ENCODE results near the gene RNF6.

The RNF6 gene

GRCh38 chr13:26200811-26201210 lies 21.3 kb downstream of the RNF6 start:
- H3K27me3 ChIP-seq (ENCODE audit: control insufficient read depth, insufficient read depth, low read length) = no peaks in the 10 kb centered on the region
- H3K4me1 ChIP-seq (ENCODE audit: control insufficient read depth, insufficient read depth, low read length) = no peaks in the 10 kb centered on the region
- no peak overlapping the region for H3K27ac ChIP-seq (ENCODE audit: low read length)
- no peaks in the 10 kb centered on the region for H3K36me3 ChIP-seq (ENCODE audit: control insufficient read depth, insufficient read depth, low read length)
- H3K4me3 ChIP-seq (ENCODE audit: low read length) = no peak overlapping the region
- no peak for DNase-seq (ENCODE audit: low read depth, low spot score)
- H3K9me3 ChIP-seq (ENCODE audit: control insufficient read depth, insufficient read depth, low read length) = no peaks in the 10 kb centered on the region

- H3K4me1 ChIP-seq (ENCODE audit: control insufficient read depth, insufficient read depth, low read length) = no peaks in the 10 kb centered on the region
- no peaks in the 10 kb centered on the region for H3K9me3 ChIP-seq (ENCODE audit: control insufficient read depth, insufficient read depth, low read length)
- H3K27me3 ChIP-seq (ENCODE audit: control insufficient read depth, insufficient read depth, low read length) = no peaks in the 10 kb centered on the region
- H3K4me3 ChIP-seq (ENCODE audit: low read length) = no peak overlapping the region
- DNase-seq (ENCODE audit: low read depth, low spot score) = no peak
- H3K27ac ChIP-seq (ENCODE audit: low read length) = no peak overlapping the region
- no peaks in the 10 kb centered on the region for H3K36me3 ChIP-seq (ENCODE audit: control insufficient read depth, insufficient read depth, low read length)
These were observed 24.0 kb downstream of the RNF6 start for GRCh38 chr13:26198116-26198515.

- Histone ChIP-seq H3K9me3 (ENCODE audit: control insufficient read depth, insufficient read depth, low read length) (no peaks in the 10 kb centered on the region), H3K4me3 (ENCODE audit: low read length) (no peak overlapping the region), H3K4me1 (ENCODE audit: control insufficient read depth, insufficient read depth, low read length) (no peaks in the 10 kb centered on the region), H3K36me3 (ENCODE audit: control insufficient read depth, insufficient read depth, low read length) (no peaks in the 10 kb centered on the region), H3K27ac (ENCODE audit: low read length) (no peak overlapping the region), H3K27me3 (ENCODE audit: control insufficient read depth, insufficient read depth, low read length) (no peaks in the 10 kb centered on the region)
- no peak for DNase-seq (ENCODE audit: low read depth, low spot score)
These were observed 24.8 kb downstream of the RNF6 start for GRCh38 chr13:26197298-26197697.

- WGBS (ENCODE audit: insufficient coverage, insufficient read length) = no CpG with 5 or more reads among the region's 22 CpGs
- Histone ChIP-seq H3K36me3 (ENCODE audit: control insufficient read depth, insufficient read depth, low read length) (no peaks in the 10 kb centered on the region), H3K27ac (ENCODE audit: low read length) (no peak overlapping the region), H3K4me1 (ENCODE audit: control insufficient read depth, insufficient read depth, low read length) (peaks cover 2% of the 10 kb centered on the region; the same call in 1 of the 2 replicates), H3K9me3 (ENCODE audit: control insufficient read depth, insufficient read depth, low read length) (no peaks in the 10 kb centered on the region), H3K27me3 (ENCODE audit: control insufficient read depth, insufficient read depth, low read length) (no peaks in the 10 kb centered on the region), H3K4me3 (ENCODE audit: low read length) (0 out of 2 replicates have a peak overlapping the region, but pooled peaks have one; percentile 22)
- DNase-seq (ENCODE audit: low read depth, low spot score) = no peak
These were observed 35.1 kb downstream of the RNF6 start for GRCh38 chr13:26186995-26187394.

DNA sequence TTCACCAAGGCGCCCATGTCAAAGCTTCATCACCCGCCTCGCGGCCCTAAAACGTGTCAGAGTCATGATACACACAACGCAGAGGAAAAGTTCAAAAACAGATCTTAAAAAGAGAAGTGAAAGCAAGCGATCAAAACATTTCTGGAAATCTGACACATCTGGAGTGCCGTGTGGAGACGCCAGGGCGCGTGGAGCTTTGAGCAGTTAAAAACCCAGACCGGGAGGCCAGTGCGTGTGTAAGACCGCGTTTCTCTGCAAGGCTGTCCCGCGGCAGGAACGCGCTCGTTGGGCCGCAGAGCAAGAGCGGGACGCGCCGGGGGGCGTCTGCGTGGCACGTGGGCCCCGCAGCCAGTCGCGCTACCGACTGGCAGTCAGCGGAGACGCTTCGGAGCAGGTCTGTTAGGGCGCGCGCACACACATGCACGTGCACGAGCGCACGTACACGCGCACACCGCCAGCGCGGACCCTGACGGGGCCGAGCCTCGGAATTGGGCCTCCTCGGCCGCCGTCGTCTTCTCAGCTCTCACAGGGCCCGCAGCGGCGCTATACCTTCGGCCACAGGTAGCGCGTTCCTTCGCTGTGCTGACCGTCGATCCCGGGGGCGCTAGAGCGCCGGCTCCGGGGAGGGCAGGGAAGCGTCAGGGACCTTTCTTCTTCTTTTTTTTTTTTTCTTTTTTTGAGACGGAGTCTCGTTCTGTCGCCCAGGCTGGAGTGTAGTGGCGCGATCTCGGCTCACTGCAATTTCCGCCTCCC lies 35.8 kb downstream of the RNF6 start:
- WGBS (ENCODE audit: insufficient coverage, insufficient read length) = no CpG with 5 or more reads among the region's 76 CpGs
- H3K4me1 ChIP-seq (ENCODE audit: control insufficient read depth, insufficient read depth, low read length) = peaks cover 2% of the 10 kb centered on the region; the same call in 1 of the 2 replicates
- peak overlapping the region; percentile 59; the same call in 1 of the 2 replicates for H3K4me3 ChIP-seq (ENCODE audit: low read length)
- H3K9me3 ChIP-seq (ENCODE audit: control insufficient read depth, insufficient read depth, low read length) = no peaks in the 10 kb centered on the region
- H3K36me3 ChIP-seq (ENCODE audit: control insufficient read depth, insufficient read depth, low read length) = no peaks in the 10 kb centered on the region
- H3K27ac ChIP-seq (ENCODE audit: low read length) = no peak overlapping the region
- H3K27me3 ChIP-seq (ENCODE audit: control insufficient read depth, insufficient read depth, low read length) = no peaks in the 10 kb centered on the region
- DNase-seq (ENCODE audit: low read depth, low spot score) = peak; percentile 86

DNA sequence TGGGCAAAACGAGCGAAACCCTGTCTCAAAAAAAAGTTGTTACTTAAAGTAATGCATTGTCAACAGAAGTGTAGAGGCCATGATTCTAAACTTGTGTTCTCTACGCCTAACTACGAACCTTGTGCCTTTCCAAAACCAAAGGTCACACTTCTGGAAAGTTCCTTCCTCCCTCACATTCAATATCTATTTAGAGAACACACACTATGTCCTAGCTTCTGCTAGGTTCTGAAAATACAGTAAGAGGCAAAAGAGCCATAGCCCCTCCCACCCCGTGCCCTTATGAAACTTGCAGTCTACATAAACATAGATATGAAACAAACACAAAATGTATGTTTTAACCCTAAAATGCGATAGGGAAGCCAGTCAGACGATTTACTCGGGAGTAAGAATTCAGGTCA lies 36.4 kb downstream of the RNF6 start:
- peaks cover 2% of the 10 kb centered on the region; the same call in 1 of the 2 replicates for H3K4me1 ChIP-seq (ENCODE audit: control insufficient read depth, insufficient read depth, low read length)
- no peaks in the 10 kb centered on the region for H3K9me3 ChIP-seq (ENCODE audit: control insufficient read depth, insufficient read depth, low read length)
- no peak overlapping the region for H3K27ac ChIP-seq (ENCODE audit: low read length)
- WGBS (ENCODE audit: insufficient coverage, insufficient read length) = no CpG with 5 or more reads among the region's 8 CpGs
- no peaks in the 10 kb centered on the region for H3K27me3 ChIP-seq (ENCODE audit: control insufficient read depth, insufficient read depth, low read length)
- no peaks in the 10 kb centered on the region for H3K36me3 ChIP-seq (ENCODE audit: control insufficient read depth, insufficient read depth, low read length)
- no peak overlapping the region; the same call in 1 of the 2 replicates for H3K4me3 ChIP-seq (ENCODE audit: low read length)
- DNase-seq (ENCODE audit: low read depth, low spot score) = no peak

DNA sequence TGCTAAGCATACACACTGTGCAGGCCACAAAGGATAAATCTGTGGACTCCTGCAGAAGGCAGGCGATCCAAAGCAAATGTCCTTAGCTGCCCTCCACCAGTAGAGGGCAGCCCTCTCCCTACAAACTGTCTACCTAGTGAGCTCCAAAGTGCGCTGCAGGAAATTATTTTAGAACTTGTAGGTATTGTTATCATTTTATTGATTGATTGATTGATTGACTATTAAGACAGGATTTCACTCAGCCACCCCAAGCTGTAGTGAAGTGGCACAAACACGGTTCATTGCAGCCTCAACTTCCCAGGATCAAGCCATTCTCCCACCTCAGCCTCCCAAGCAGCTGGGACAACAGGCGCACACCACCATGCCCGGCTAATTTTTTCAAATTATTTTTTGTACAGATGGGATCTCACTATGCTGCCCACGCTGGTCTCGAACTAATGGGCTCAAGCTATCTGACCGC lies 37.3 kb downstream of the RNF6 start:
- no peak overlapping the region for H3K27ac ChIP-seq (ENCODE audit: low read length)
- H3K36me3 ChIP-seq (ENCODE audit: control insufficient read depth, insufficient read depth, low read length) = no peaks in the 10 kb centered on the region
- DNase-seq (ENCODE audit: low read depth, low spot score) = peak; percentile 22
- no CpG with 5 or more reads among the region's 8 CpGs for WGBS (ENCODE audit: insufficient coverage, insufficient read length)
- no peak overlapping the region for H3K4me3 ChIP-seq (ENCODE audit: low read length)
- H3K4me1 ChIP-seq (ENCODE audit: control insufficient read depth, insufficient read depth, low read length) = peaks cover 2% of the 10 kb centered on the region; the same call in 1 of the 2 replicates
- H3K27me3 ChIP-seq (ENCODE audit: control insufficient read depth, insufficient read depth, low read length) = no peaks in the 10 kb centered on the region
- H3K9me3 ChIP-seq (ENCODE audit: control insufficient read depth, insufficient read depth, low read length) = no peaks in the 10 kb centered on the region

GRCh38 chr13:26183416-26183815 lies 38.7 kb downstream of the RNF6 start:
- Histone ChIP-seq H3K36me3 (ENCODE audit: control insufficient read depth, insufficient read depth, low read length) (no peaks in the 10 kb centered on the region), H3K27ac (ENCODE audit: low read length) (no peak overlapping the region), H3K4me1 (ENCODE audit: control insufficient read depth, insufficient read depth, low read length) (peaks cover 2% of the 10 kb centered on the region; the same call in 1 of the 2 replicates), H3K4me3 (ENCODE audit: low read length) (no peak overlapping the region), H3K27me3 (ENCODE audit: control insufficient read depth, insufficient read depth, low read length) (no peaks in the 10 kb centered on the region), H3K9me3 (ENCODE audit: control insufficient read depth, insufficient read depth, low read length) (no peaks in the 10 kb centered on the region)
- WGBS (ENCODE audit: insufficient coverage, insufficient read length) = no CpG with 5 or more reads among the region's 2 CpGs
- no peak for DNase-seq (ENCODE audit: low read depth, low spot score)

DNA sequence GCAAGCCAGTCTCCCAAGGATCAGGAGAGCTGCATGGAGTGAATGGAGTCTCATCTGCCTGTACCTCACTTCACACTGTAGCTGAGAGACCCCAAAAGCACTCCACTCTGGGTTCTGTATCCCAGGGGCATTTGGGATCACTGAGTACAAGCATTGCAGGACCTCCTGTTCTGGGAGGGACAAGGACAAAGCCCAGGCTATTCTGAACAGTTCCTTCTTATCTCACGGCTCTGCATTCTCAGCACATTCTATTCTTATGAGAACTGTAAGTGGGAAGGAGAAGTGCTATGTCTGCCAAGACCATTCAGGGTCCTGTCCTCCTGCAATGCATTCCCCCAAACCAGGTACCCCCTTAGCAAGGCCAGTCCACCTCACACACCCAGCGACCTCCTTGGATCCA lies 42.8 kb downstream of the RNF6 start:
- H3K9me3 ChIP-seq (ENCODE audit: control insufficient read depth, insufficient read depth, low read length) = no peaks in the 10 kb centered on the region
- no peak overlapping the region for H3K4me3 ChIP-seq (ENCODE audit: low read length)
- no peak for DNase-seq (ENCODE audit: low read depth, low spot score)
- no peaks in the 10 kb centered on the region for H3K27me3 ChIP-seq (ENCODE audit: control insufficient read depth, insufficient read depth, low read length)
- no CpG with 5 or more reads among the region's 2 CpGs for WGBS (ENCODE audit: insufficient coverage, insufficient read length)
- H3K27ac ChIP-seq (ENCODE audit: low read length) = no peak overlapping the region
- H3K36me3 ChIP-seq (ENCODE audit: control insufficient read depth, insufficient read depth, low read length) = no peaks in the 10 kb centered on the region
- H3K4me1 ChIP-seq (ENCODE audit: control insufficient read depth, insufficient read depth, low read length) = no peaks in the 10 kb centered on the region

GRCh38 chr13:26168835-26169234 lies 53.3 kb downstream of the RNF6 start:
- DNase-seq (ENCODE audit: low read depth, low spot score) = no peak
- no peaks in the 10 kb centered on the region for H3K27me3 ChIP-seq (ENCODE audit: control insufficient read depth, insufficient read depth, low read length)
- H3K27ac ChIP-seq (ENCODE audit: low read length) = no peak overlapping the region
- H3K4me3 ChIP-seq (ENCODE audit: low read length) = no peak overlapping the region
- no peaks in the 10 kb centered on the region for H3K9me3 ChIP-seq (ENCODE audit: control insufficient read depth, insufficient read depth, low read length)
- no peaks in the 10 kb centered on the region for H3K36me3 ChIP-seq (ENCODE audit: control insufficient read depth, insufficient read depth, low read length)
- no CpG with 5 or more reads among the region's 3 CpGs for WGBS (ENCODE audit: insufficient coverage, insufficient read length)
- H3K4me1 ChIP-seq (ENCODE audit: control insufficient read depth, insufficient read depth, low read length) = no peaks in the 10 kb centered on the region

- WGBS (ENCODE audit: insufficient coverage, insufficient read length) = no CpG with 5 or more reads among the region's 6 CpGs
These were observed 53.8 kb downstream of the RNF6 start for GRCh38 chr13:26168237-26168814.

More at GRCh38 chr13:26168237-26168814, 53.8 kb downstream of the RNF6 start:
- H3K36me3 ChIP-seq (ENCODE audit: control insufficient read depth, insufficient read depth, low read length) = no peaks in the 10 kb centered on the region
- H3K9me3 ChIP-seq (ENCODE audit: control insufficient read depth, insufficient read depth, low read length) = no peaks in the 10 kb centered on the region
- no peaks in the 10 kb centered on the region for H3K4me1 ChIP-seq (ENCODE audit: control insufficient read depth, insufficient read depth, low read length)
- no peak overlapping the region for H3K4me3 ChIP-seq (ENCODE audit: low read length)
- no peak for DNase-seq (ENCODE audit: low read depth, low spot score)
- H3K27ac ChIP-seq (ENCODE audit: low read length) = no peak overlapping the region
- H3K27me3 ChIP-seq (ENCODE audit: control insufficient read depth, insufficient read depth, low read length) = no peaks in the 10 kb centered on the region
